HG02970 (cell line): ENCODE measurements around the gene PLPP4.

Experiments used
- ATAC-seq: cut with Tn5 transposase; IDR thresholded peaks from one replicate; pipeline ENCODE4 v1.9.1; 2021; ENCODE audit warnings: mild to moderate bottlenecking, moderate library complexity, moderate number of reproducible peaks; ENCODE audit not compliant: unreplicated experiment, low FRiP score

PLPP4 gene

DNA sequence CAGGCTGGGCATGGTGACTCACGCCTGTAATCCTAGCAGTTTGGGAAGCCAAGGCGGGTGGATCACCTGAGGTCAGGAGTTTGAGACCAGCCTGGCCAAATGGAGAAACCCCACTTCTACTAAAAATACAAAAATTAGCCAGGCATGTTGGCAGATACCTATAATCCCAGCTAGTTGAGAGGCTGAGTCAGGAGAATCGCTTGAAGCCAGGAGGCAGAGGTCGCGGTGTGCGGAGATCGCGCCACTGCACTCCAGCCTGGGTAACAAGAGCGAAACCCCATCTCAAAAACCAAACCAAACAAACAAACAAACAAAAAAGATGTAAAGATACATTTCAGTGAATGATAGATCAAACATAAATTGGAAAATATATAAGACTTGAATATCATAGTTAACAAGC lies 105.9 kb downstream of the PLPP4 start:
- no peak for ATAC-seq

GRCh38 chr10:120570418-120570817 lies 113.4 kb downstream of the PLPP4 start:
- no peak for ATAC-seq

DNA sequence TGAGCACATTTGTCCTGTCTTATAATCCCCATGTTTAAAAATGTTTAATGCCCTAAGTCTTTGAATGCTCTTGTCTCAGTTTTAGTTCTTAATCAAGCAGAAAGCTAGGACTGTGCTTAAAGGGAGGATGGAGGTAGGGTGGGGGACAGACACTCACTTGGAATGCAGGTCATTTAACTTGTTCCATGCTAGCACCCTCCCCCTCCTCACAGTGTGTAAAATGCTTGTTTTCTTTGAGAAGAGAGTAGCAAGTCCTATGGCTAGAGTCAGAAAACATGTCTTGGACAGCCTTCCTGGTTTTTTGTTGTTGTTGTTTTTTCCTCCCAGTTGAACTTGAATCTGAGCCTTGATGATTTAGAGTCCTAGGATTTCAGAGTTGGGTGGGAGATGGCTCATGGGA lies 114.2 kb downstream of the PLPP4 start:
- ATAC-seq, result no peak

DNA sequence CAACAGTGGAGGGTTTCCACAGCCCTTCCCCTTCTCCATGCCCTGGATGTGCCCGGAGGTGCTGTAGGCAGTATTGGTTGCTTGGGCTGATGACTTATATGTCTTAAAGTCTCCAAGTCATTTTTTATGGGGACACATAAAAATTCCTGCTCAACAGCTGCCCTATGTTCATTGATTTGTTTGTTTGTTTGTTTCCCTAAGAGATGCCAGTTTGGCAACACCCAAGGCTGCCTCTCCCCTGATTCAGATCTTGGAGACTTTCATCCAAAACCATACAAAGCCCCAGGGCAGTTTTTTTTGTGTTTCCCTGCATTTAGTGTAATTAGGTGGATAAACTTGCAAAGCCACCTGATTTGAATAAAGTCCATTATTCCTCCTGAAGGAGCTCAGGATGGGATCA lies 115.3 kb downstream of the PLPP4 start:
- no peak for ATAC-seq

DNA sequence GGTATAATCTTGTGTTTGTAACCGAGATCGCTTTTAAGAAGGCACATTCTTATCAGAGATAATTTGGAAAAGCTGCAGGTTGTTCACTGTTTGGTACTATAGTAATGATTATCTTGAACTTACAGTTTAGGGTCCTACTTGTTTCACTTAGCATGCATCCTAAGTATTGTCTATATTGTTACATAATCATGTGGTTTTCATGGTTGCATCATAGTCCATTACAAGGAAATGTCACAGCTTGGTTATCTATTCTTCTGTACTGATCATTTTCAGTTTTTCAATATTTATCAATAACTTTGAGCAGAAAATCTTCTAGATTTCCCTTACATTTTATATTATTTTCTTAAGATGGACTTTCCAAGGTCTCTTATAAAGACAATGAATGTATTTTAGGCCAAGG lies 116.3 kb downstream of the PLPP4 start:
- no peak for ATAC-seq

DNA sequence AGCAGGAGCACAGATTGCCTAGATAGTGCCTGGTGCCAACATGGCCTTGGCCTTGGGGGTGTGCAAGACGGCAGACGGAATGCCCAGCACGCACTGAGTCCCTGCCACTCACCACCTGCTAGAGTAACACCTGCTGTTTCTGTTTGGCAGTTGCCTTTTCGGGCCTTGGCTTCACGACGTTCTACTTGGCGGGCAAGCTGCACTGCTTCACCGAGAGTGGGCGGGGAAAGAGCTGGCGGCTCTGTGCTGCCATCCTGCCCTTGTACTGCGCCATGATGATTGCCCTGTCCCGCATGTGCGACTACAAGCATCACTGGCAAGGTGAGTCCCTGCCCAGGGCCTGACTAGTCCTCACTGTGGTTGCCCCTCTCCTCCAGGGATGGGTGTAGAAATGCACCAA lies 118.0 kb downstream of the PLPP4 start:
- no peak for ATAC-seq

- ATAC-seq, result no peak
Measured at GRCh38 chr10:120575411-120575810, 118.4 kb downstream of the PLPP4 start.

GRCh38 chr10:120578134-120578533 lies 121.1 kb downstream of the PLPP4 start:
- ATAC-seq, result no peak

DNA sequence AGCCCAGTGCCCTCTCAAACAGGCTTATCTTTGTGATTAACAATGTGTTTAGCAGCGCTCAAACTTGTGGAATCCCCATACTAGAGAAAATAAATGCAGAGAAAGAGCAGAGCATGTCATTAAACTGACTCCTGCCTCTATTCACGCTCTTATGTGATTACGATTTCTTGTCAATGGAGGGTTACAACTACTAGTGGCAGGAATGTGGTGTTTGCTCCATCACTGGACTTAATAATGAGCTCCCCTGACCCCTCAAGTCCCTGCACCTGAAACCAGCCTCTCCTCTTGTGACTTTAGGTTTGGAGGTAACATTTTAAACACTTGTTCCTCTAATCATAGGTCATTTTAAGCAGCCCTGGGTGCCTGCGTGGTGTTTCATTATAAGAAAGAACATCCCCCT lies 121.9 kb downstream of the PLPP4 start:
- no peak for ATAC-seq

DNA sequence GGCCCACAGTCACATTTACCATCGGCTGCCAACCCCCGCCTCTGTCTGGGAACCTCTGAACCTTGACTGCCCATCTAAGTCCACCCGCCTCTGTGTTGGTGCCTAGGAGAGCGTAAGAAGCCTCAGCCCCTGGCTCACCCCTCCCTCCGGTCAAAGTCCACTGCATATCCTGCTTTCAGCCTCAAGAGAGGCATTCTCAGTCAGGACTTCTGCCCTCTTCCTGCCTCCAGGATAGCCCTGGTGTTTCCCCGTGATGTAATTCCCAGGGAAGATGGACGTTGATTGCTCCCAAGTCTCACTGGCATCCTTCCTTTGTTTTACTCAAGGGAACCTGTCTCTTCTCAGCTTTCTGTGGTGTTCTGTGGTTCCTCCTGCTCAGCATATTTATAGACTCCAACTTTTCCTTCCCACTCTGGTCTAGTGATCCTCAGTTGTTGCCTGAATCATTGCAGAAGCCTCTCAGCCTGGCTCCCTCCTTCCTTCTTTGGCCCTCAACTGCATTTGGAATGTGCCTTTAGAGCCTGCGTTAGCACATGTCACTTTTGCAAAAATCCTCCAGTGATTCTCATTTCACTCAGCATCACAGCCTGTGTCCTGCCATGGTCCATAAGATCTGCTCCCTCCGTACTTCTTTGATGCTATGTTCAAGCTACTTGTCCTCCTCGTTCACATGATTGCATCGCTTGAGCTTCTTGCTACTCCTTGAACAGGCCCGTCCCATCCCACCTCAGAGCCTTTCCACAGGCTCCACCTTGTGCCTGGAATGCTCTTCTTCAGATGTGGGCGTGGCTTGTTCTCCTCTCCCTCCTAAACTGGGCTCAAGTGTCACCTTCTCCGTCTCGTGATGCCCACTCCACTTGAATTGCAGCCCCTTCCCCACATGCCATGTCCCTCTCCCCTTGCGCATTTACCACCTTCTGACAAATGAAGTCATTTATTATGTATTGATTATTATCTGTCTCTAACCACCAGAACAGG lies 124.2 kb downstream of the PLPP4 start:
- no peak for ATAC-seq

DNA sequence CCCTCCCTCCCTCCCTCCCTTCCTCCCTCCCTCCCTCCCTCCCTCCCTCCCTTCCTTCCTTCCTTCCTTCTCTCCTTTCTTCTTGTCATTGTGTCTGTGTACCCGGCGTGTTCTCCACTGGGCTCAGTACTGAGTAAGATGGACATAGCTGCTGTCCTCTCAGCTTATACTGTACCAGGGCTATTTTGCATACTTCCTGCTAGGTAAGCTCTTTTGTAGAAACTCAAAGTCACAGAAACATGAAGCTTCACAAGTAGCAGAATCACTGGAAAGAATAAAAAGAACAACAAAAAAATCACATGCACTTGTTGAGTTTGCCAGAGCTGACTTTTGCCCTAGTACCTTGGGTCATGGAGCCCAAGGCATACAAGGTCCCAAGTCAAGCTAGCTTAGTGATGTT lies 125.7 kb downstream of the PLPP4 start:
- ATAC-seq, result no peak

DNA sequence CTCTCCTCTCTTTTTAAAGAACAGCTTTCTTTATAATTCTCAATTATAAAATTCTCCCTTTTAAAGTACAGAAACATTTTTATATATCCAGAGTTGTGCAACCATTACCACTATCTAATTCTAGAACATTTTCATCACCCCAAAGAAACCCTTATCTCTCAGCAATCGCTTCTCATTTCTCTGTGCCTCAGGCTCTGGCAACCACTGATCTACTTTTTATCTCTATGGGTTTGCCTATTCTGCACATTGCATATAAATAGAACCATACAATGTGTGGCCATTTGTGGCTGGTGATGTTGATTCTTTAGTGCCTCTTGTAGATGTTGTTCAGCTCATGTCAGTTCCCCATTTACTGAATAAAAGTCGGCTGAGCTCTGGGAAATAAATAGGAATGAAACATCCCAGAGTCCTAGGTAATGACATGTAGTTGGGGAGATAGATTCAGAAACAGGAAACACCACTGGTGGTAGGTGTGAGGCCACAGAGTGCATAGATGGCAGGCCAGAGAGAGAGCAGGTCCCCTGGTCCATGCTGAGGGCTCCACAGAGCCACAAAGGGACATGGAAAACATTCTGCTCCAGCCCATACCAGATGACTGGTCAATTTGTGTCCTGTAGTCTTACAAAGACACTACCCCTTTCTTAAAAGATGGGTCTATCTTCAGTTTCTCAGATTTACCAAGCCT lies 126.5 kb downstream of the PLPP4 start:
- ATAC-seq, result no peak

GRCh38 chr10:120584786-120585185 lies 127.8 kb downstream of the PLPP4 start:
- ATAC-seq, result no peak

DNA sequence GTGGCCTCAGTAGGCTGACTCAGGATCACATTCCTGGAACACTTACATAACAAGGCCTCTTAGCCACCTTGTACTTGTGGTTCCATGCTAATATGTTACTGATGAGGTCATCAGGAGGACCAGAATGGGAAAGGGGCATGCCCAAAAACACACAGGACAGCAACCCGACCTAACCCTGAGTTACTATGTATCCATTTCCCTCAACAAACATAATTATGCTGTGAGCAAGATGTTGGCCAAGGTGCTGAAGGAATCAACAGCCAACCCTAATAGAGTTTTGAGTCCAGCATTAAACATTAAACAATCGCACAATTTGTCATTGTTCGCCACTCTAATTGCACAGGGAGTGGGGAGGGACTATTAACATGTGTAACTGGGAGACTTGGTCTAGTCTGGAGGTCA lies 129.4 kb downstream of the PLPP4 start:
- no peak for ATAC-seq

DNA sequence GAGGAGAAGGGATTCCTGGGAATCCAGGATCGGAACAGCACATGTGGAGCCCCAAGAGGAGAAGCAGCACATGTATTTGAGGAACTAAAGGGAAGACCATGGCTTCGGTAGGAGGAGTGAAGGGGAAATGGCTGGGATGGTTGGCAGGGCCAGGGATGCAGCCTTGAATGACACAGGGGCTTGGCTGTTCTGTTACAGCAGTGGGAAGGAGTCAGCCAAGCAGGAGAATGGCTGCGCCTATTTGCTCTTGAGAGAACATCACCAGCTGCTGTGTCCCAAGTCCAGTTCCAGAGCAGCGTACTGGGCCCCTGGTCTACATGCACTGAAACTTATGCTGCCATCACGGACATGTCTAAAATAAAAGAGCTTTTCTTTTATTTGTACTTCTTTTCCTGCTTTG lies 130.0 kb downstream of the PLPP4 start:
- no peak for ATAC-seq

- ATAC-seq, result no peak
Measured at GRCh38 chr10:120588311-120588710, 131.3 kb downstream of the PLPP4 start.

DNA sequence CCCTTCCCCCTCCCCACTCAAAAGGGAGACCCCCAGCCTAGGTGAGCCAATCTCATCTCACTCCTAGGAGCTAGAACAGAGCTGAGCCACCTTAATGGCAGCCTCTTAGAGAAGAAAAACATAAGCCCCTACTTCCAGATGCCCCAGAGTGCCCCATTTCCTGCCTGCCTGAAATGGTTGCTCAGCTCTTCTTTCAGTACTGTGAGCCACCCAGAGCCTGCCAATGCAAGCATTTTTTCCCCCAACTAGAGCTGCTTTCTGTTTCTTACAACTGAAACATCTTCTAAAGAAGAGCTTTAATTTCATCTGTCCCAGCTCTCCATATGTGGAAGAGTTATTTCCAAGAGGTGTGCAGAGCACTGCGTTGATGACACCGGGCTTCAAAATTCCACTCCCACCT lies 136.7 kb downstream of the PLPP4 start:
- no peak for ATAC-seq

DNA sequence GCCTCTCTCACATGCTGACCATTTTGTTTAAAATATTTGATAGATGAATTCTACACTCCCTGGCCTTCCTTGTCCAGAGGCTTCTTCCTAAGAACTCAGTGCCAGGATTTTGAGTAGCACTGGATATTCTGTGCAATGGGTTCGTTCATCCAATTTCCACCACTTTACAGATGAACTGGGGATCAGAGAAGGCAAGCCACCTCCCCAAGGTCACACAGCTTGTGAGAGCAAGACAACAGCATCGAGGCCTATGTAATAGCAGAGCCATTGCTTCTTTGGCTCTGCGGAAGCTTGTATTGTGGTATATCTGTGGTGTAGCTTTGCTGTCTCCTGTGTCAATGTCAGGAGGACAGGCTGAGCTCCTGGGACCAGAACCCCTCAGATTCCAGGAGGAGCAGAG lies 140.9 kb downstream of the PLPP4 start:
- no peak for ATAC-seq

GRCh38 chr10:120598386-120598785 lies 141.4 kb downstream of the PLPP4 start:
- ATAC-seq, result no peak

- ATAC-seq, result no peak
Measured at GRCh38 chr10:120599200-120599724, 142.2 kb downstream of the PLPP4 start.

DNA sequence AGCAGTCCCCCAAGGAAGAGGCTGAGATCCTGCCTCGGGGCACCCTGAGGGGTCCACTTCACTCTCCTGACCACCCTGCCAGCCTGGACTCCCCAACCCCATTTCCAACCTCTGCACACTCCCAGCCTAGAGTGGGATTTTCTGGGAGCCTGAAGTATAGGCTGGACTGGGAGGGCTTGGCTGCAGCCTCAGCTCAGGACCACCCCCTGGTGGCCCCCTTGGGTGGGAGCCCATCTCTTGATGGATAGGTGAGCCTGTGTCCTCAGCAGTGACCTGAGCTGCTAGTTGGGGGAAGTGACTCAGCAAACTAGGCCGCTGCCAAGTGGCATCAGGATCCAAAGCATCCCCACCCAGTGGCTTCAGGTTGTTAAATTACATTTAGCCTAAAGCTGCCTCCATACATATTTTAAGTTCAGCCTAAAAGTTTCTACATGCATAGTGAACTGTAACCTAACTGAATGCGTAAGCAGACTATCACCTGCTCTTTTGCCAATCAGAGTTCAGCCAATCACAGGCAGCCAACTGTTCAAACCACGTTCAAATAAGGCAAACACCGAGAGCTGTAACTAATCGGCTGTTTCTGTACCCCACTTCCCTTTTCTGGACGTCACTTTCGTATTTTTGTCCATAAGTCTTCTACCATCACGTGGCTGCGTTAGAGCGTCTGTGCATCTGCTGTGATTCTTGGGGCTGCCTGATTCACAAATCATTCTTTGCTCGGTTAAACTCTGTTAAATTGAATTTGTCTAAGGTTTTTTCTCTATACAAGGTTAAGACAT lies 144.0 kb downstream of the PLPP4 start:
- ATAC-seq, result no peak
